Measurements from ENCODE around the gene PARP14.
"Not testable (repeated sequence)": the region's sequence is repeated elsewhere in the genome, so short reads cannot be mapped to it uniquely, and the experiment has no call there.

Gene PARP14

DNA sequence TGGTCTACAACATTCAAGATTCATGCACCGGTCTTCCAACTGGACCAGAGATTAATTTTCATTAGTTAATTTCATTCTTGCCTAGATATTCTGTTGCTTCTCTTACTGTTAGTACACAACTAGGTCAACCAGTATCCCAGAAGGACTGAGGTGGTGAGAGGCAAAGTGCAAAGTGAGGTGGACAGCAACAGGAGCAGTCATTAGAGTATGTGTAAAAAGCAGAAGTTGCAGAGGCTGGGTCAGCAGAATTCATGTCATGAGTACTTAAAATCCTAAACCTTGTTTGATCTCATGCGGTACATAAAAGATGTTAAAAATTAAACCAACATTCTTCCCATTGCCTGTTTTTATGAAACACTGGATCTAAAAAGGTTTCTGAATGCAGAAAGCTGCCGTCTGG lies 46.7 kb downstream of the PARP14 start:
- DNase-seq: no peak

GRCh38 chr3:122727766-122728165 lies 47.1 kb downstream of the PARP14 start:
- no peak for DNase-seq

DNA sequence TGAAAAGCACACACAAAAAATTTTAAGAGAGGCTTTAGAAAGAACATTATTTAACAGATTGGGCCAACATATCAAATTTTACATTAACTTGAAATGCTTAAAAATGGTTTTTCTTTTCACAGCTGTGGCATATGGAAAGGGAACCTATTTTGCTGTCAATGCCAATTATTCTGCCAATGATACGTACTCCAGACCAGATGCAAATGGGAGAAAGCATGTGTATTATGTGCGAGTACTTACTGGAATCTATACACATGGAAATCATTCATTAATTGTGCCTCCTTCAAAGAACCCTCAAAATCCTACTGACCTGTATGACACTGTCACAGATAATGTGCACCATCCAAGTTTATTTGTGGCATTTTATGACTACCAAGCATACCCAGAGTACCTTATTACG lies 47.5 kb downstream of the PARP14 start:
- DNase-seq: no peak

- DNase-seq: no peak
These were observed 48.3 kb downstream of the PARP14 start for GRCh38 chr3:122728756-122729514.

DNA sequence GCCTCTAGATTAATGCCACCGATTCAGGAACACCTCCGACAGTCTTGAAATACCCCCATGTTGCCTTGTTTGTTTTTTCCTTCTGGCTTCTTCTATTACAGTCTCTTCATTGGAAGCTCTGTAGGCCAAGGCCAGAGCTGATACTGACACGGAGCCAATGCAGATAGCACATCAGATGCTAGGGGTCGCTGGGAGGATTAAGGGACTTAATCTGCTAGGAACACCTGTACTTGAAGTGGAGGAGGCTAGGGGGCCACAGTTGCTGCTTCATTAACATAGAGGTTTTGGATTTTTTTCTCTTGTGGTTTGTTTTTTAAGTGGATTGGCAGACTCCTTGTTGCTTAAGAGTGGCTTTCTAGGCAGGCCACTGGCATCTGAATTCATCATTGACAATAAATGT lies 49.6 kb downstream of the PARP14 start:
- DNase-seq: no peak

DNA sequence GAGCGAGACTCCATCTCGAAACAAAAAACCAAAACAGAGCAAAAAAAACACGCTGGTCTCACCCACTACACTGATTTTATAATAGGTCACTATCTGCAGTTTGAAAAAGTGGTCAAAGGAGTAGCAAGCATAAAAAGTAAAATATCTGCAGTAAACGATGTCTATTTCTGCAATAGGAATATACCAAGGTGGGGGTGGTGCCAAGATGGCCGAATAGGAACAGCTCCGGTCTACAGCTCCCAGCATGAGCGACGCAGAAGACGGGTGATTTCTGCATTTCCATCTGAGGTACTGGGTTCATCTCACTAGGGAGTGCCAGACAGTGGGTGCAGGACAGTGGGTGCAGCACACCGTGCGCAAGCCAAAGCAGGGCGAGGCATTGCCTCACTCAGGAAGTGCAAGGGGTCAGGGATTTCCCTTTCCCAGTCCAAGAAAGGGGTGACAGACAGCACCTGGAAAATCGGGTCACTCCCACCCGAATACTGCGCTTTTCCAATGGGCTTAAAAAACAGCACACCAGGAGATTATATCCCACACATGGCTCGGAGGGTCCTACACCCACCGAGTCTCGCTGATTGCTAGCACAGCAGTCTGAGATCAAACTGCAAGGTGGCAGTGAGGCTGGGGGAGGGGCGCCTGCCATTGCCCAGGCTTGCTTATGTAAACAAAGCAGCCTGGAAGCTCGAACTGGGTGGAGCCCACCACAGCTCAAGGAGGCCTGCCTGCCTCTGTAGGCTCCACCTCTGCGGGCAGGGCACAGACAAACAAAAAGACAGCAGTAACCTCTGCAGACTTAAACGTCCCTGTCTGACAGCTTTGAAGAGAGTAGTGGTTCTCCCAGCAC lies 52.3 kb downstream of the PARP14 start:
- DNase-seq: not testable (repeated sequence)

- DNase-seq: no peak
These were observed 58.5 kb downstream of the PARP14 start for GRCh38 chr3:122739172-122739571.

DNA sequence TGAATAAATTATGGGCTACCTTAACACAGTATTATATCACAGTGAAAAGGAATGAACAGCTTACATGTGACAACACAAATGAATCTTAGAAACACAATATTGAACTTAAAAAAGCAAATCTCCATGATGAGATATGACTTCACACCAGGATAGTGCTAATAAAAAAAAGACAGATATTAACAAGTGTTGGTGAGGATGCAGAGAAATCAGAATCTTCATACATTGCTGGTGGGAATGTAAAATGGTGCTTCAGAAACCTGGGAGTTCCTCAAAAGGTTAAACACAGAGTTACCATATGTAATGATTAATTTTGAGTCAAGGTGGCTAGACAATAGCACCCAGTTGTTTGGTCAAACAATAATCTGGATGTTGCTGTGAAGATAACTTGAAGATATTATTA lies 61.6 kb downstream of the PARP14 start:
- no peak for DNase-seq

DNA sequence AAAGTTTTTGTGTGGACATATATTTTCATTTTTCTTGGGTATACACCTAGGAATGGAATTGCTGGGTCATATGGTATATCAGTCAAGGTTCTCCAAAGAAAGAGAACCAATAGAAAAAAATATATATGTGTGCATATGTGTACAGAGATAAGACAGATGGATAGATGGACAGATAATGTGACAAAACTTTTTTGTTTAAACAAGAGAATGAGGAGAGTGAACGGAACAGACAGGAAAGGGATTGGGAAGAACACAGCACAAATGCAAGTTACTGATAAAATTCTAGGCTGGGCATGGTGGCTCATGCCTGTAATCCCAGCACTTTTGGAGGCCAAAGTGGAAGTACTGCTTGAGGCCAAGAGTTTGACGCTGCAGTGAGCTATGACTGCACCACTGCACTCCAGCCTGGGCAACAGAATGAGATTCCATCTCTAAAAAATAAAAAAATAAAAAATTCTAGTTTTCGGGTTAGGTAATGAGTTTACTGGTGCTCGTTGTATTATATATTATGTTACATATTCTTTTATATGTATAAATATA lies 63.0 kb downstream of the PARP14 start:
- DNase-seq: no peak

GRCh38 chr3:122745369-122746021 lies 64.9 kb downstream of the PARP14 start:
- DNase-seq: no peak

DNA sequence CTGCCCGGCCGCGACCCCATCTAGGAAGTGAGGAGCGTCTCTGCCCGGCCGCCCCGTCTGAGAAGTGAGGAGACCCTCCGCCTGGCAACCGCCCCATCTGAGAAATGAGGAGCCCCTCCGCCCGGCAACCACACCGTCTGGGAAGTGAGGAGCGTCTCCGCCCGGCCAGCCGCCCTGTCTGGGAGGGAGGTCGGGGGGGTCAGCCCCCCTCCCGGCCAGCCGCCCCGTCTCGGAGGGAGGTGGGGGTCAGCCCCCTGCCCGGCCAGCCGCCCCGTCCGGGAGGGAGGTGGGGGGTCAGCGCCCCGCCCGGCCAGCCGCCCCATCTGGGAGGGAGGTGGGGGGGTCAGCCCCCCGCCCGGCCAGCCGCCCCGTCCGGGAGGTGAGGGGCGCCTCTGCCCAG lies 66.7 kb downstream of the PARP14 start:
- DNase-seq: not testable (repeated sequence)

DNA sequence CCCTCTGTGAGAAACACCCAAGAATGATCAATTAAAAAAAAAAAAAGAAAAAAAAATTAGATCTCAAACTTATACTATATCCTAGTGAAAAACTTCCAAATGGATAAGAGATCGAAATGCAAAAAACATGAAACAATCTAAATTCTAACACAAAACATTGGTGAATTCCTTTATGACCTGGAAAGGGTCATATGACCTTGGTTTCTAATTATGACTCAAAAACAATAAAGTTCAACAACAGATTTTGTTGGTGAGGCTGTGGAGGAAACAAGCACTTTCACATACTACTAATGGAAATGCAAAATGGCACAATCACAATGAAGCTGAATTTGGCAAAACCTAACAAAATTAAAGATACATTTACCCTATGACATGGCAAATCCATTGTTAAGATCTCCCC lies 67.7 kb downstream of the PARP14 start:
- no peak for DNase-seq

GRCh38 chr3:122754929-122755328 lies 74.3 kb downstream of the PARP14 start:
- no peak for DNase-seq

GRCh38 chr3:122755491-122755890 lies 74.9 kb downstream of the PARP14 start:
- no peak for DNase-seq

- DNase-seq: no peak
These were observed 78.4 kb downstream of the PARP14 start for GRCh38 chr3:122758877-122759560.

DNA sequence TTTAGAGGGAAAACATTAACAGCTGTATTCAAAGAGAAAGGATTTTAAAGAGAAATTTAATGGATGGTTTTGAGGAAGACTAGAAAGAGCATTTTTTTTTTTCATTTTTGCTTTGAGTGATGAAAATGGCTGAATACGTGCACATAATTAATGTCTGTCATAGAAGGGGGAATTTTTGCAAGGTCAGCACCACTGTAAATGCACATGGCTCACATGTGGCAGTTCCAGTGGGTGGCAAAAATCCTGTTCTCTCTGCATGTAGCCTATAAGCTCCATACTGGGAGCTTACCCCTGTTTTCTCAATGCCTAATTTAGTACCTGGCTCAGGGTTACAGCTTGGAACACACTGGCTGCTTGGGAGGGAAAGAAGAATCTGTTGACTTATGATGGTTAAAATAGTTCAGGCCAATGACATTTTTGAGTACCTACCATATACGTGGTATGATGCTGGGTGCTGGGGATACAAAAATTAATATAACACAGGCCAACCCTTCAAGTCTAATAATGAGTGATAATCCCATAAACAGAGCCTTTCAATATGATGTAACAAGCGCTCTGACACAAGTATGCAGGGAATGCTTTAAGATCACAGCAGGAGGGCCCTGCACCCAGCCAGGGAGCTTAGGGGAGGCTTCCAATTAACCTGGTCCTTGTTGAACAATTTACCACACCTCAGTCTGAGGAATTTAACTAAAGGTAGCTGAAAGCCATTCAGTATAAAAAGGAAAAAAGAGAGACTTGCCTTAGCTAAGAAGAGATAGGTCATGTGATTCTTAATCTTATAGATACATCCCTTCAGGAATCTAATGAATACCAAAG lies 80.0 kb downstream of the PARP14 start:
- DNase-seq: no peak

GRCh38 chr3:122766430-122766829 lies 85.8 kb downstream of the PARP14 start:
- DNase-seq: no peak

DNA sequence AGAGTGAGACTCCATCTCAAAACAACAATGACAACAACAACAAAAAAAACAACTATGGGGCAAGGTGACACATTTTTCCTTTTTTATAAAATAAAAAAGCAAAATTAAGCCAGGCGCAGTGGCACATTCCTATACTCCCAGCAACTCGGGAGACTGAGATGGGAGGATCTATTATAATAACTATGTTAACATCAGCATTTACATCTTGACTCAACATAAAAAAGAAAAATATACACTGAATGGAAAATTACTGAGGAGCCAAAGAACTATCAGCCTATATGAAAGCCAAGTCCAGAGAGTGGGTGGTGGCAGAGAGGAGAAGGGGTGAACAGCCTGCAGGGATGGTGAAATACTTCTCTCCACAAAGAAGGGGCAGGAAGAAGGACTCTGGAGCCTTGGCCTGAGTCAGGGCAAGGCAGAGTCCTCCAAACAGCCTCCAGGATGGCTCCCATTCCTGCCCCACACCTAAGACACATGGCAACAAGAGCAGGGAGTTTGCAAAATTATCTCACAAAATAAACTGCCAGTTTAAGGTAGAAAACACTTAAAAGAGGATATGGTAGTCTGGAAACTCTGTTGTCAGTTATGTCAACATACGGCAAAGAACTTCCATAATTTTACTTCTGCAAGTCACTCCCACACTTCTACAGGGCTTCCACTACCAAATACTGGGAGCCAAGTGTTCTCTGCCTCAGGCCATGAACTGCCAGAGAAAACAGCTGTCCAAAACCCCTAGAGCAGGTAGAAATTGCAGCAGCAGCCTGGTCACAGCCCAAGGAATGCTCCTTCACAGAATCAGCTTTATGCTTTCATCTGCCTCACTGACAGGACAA lies 87.1 kb downstream of the PARP14 start:
- no peak for DNase-seq

- DNase-seq: no peak
These were observed 90.0 kb downstream of the PARP14 start for GRCh38 chr3:122770521-122771202.

- DNase-seq: no peak
These were observed 92.2 kb downstream of the PARP14 start for GRCh38 chr3:122772827-122773226.

All from T1000 (cell line).